H1 (cell line): ENCODE data around the gene ADNP2. TPM values are rescaled to one million over a fixed set of nuclear protein-coding genes. Genes with fewer than 3 reads are reported as not detected.

Experiments used
- CTCF ChIA-PET: fragments of 300-600 bp; sonication (Branson Sonifier 250); formaldehyde crosslinking; loops from one replicate; lab custom pipeline; 2021; ENCODE audit not compliant: partially characterized antibody; lab: Charles Lee
- POLR2A ChIA-PET: fragments of 300-600 bp; sonication (Branson Sonifier 250); formaldehyde crosslinking; loops from one replicate; lab custom pipeline; 2021; ENCODE audit warnings: inconsistent platforms; ENCODE audit not compliant: partially characterized antibody; lab: Charles Lee
- DNase-seq, 2 experiments: peaks; one replicate each; pipeline versions ENCODE4 v3.0.0 to v3.0.0-alpha.2; 2010 to 2022; ENCODE audit warnings: low spot score in 2 of 2, low read depth in 1 of 2, mixed read lengths in 1 of 2
- FAIRE-seq: peaks from 2 replicates; lab custom pipeline; 2011; peaks lifted over from hg19 to GRCh38; lab: Jason Lieb, UNC
- H2AFZ ChIP-seq: 2 replicates; pipeline ENCODE4 v1.8.1; 2012; ENCODE audit warnings: low read length, inconsistent platforms
- H2AK5ac ChIP-seq: 2 replicates; pipeline ENCODE4 v1.6.1; 2013; ENCODE audit warnings: low read depth, low read length
- H2BK120ac ChIP-seq: replicated peaks from 2 replicates; pipeline ENCODE3; 2013; ENCODE audit warnings: low read depth, low read length, inconsistent platforms
- H2BK12ac ChIP-seq: 2 replicates; pipeline ENCODE4 v1.6.1; 2013; ENCODE audit warnings: low read depth, low read length
- H2BK15ac ChIP-seq: 2 replicates; pipeline ENCODE4 v1.6.1; 2013; ENCODE audit warnings: low read length
- H2BK20ac ChIP-seq: 2 replicates; pipeline ENCODE4 v1.6.1; 2013; ENCODE audit warnings: low read length
- H2BK5ac ChIP-seq: 2 replicates; pipeline ENCODE4 v1.6.1; 2013; ENCODE audit warnings: low read depth, low read length
- H3K14ac ChIP-seq: 2 replicates; pipeline ENCODE4 v1.6.1; 2013; ENCODE audit warnings: inconsistent platforms; ENCODE audit not compliant: insufficient read length
- H3K18ac ChIP-seq: 2 replicates; pipeline ENCODE4 v1.6.1; 2013; ENCODE audit warnings: low read length; ENCODE audit errors: extremely low read depth
- H3K23ac ChIP-seq: 2 replicates; pipeline ENCODE4 v1.6.1; 2013; ENCODE audit warnings: inconsistent platforms; ENCODE audit not compliant: insufficient read length
- H3K23me2 ChIP-seq: 2 replicates; pipeline ENCODE4 v1.6.1; 2013; ENCODE audit warnings: low read depth, low read length
- H3K27ac ChIP-seq: 2 replicates; pipeline ENCODE4 v1.6.1; 2011; ENCODE audit warnings: low read depth, low read length, inconsistent platforms
- H3K27me3 ChIP-seq, 4 experiments: replicated peaks in 1 of 4; 1 replicate in 1 of 4; 2 replicates in 3 of 4; pipeline versions ENCODE4 v1.6.1 to v1.8.1; 2011 to 2013; ENCODE audit warnings: low read length in 3 of 4, mild to moderate bottlenecking in 3 of 4, inconsistent platforms in 2 of 4, mixed read lengths in 2 of 4, moderate library complexity in 1 of 4; ENCODE audit not compliant: control insufficient read depth in 3 of 4, insufficient read depth in 3 of 4; ENCODE audit errors: extremely low read depth in 1 of 4
- H3K36me3 ChIP-seq, 4 experiments: 2 replicates each; pipeline versions ENCODE4 v1.6.1 to v1.8.1; 2011 to 2013; ENCODE audit warnings: mild to moderate bottlenecking in 4 of 4, low read length in 3 of 4, moderate library complexity in 2 of 4, control low read depth in 1 of 4, inconsistent platforms in 1 of 4; ENCODE audit not compliant: insufficient read depth in 4 of 4, control insufficient read depth in 2 of 4
- H3K4ac ChIP-seq: replicated peaks from 2 replicates; pipeline ENCODE3; 2013; ENCODE audit warnings: low read length, low read depth, mixed read lengths, inconsistent platforms; ENCODE audit not compliant: insufficient read length
- H3K4me1 ChIP-seq, 4 experiments: replicated peaks in 1 of 4; 1 replicate in 1 of 4; 2 replicates in 3 of 4; pipeline versions ENCODE4 v1.6.1 to v1.8.1; 2011 to 2013; ENCODE audit warnings: low read length in 3 of 4, inconsistent platforms in 2 of 4, mixed read lengths in 1 of 4; ENCODE audit not compliant: insufficient read depth in 4 of 4, control insufficient read depth in 3 of 4
- H3K4me2 ChIP-seq, 2 experiments: 2 replicates each; pipeline versions ENCODE4 v1.6.1 to v1.8.1; 2011 to 2013; ENCODE audit warnings: low read depth in 2 of 2, low read length in 2 of 2, control low read depth in 1 of 2, inconsistent platforms in 1 of 2, mild to moderate bottlenecking in 1 of 2; ENCODE audit not compliant: insufficient read depth in 1 of 2
- H3K4me3 ChIP-seq, 4 experiments: fragments of 200-600, 300-600 bp in 1 of 4; sonication (generic), shearing (Covaris generic), sonication (Bioruptor Twin) in 1 of 4; 2 replicates each; pipeline versions ENCODE4 v1.5.1 to v1.8.1; 2011 to 2016; ENCODE audit warnings: low read length in 4 of 4, low read depth in 3 of 4, control low read depth in 2 of 4, inconsistent platforms in 2 of 4, mild to moderate bottlenecking in 2 of 4, mixed read lengths in 1 of 4, moderate library complexity in 1 of 4; ENCODE audit not compliant: insufficient read depth in 2 of 4; ENCODE audit errors: extremely low read depth in 1 of 4
- H3K56ac ChIP-seq: replicated peaks from 2 replicates; pipeline ENCODE3; 2013; ENCODE audit warnings: low read depth, mild to moderate bottlenecking, mixed read lengths, low read length, inconsistent platforms; ENCODE audit not compliant: insufficient read length
- H3K79me1 ChIP-seq: 2 replicates; pipeline ENCODE4 v1.6.1; 2013; ENCODE audit warnings: low read depth, low read length, control low read depth
- H3K79me2 ChIP-seq, 2 experiments: 2 replicates each; pipeline versions ENCODE4 v1.6.1 to v1.8.1; 2012 to 2013; ENCODE audit warnings: low read length in 2 of 2, mild to moderate bottlenecking in 2 of 2, inconsistent platforms in 1 of 2; ENCODE audit not compliant: insufficient read depth in 2 of 2, control insufficient read depth in 1 of 2
- H3K9ac ChIP-seq, 4 experiments: replicated peaks in 1 of 4; 1 replicate in 1 of 4; 2 replicates in 3 of 4; pipeline versions ENCODE4 v1.6.1 to v1.8.1; 2011 to 2013; ENCODE audit warnings: low read depth in 3 of 4, low read length in 3 of 4, control low read depth in 2 of 4, mild to moderate bottlenecking in 2 of 4, moderate library complexity in 2 of 4, inconsistent platforms in 1 of 4; ENCODE audit errors: extremely low read depth in 1 of 4
- H3K9me3 ChIP-seq, 2 experiments: 2 replicates each; pipeline versions ENCODE4 v1.6.1 to v1.8.1; 2012 to 2013; ENCODE audit warnings: mild to moderate bottlenecking in 2 of 2, moderate library complexity in 2 of 2, control low read depth in 1 of 2, inconsistent platforms in 1 of 2, low read depth in 1 of 2, low read length in 1 of 2, mixed read lengths in 1 of 2; ENCODE audit not compliant: insufficient read depth in 2 of 2
- H4K20me1 ChIP-seq, 2 experiments: replicated peaks in 1 of 2; 2 replicates each; pipeline versions ENCODE3 to v1.8.1; 2011 to 2013; ENCODE audit warnings: inconsistent platforms in 2 of 2, low read length in 2 of 2, mild to moderate bottlenecking in 1 of 2; ENCODE audit not compliant: insufficient read depth in 2 of 2, control insufficient read depth in 1 of 2
- H4K5ac ChIP-seq: 2 replicates; pipeline ENCODE4 v1.6.1; 2013; ENCODE audit warnings: low read length, low read depth, mixed read lengths, inconsistent platforms; ENCODE audit not compliant: insufficient read length
- H4K8ac ChIP-seq: 2 replicates; pipeline ENCODE4 v1.8.0; 2013; ENCODE audit warnings: mild to moderate bottlenecking, moderate library complexity, low read length, inconsistent platforms; ENCODE audit not compliant: insufficient read depth; ENCODE audit errors: extremely low read depth
- H4K91ac ChIP-seq: replicated peaks from 2 replicates; pipeline ENCODE3; 2013; ENCODE audit warnings: low read length, mixed read lengths, inconsistent platforms; ENCODE audit not compliant: insufficient read length
- BCL11A ChIP-seq, 2 experiments: IDR thresholded peaks; one replicate each; pipeline ENCODE4 v1.6.1; 2011; ENCODE audit warnings: low read depth in 2 of 2, low read length in 2 of 2, mild to moderate bottlenecking in 2 of 2
- CTBP2 ChIP-seq: IDR thresholded peaks from 2 replicates; pipeline ENCODE4 v1.7.0; 2011; ENCODE audit warnings: borderline replicate concordance, mild to moderate bottlenecking, moderate library complexity, mixed read lengths, low read length; ENCODE audit not compliant: insufficient read depth, insufficient read length
- KDM1A ChIP-seq: fragments of 200-600, 300-600 bp; sonication (generic); IDR thresholded peaks from 2 replicates; pipeline ENCODE4 v1.7.1; 2016; ENCODE audit warnings: mild to moderate bottlenecking, low read length, borderline replicate concordance
- KDM5A ChIP-seq: fragments of 200-600 bp; IDR thresholded peaks from 2 replicates; pipeline ENCODE4 v1.7.1; 2012; ENCODE audit warnings: mild to moderate bottlenecking, low read length, inconsistent platforms, mixed read lengths
- NRF1 ChIP-seq: IDR thresholded peaks from 2 replicates; pipeline ENCODE4 v1.6.1; 2011; ENCODE audit warnings: mild to moderate bottlenecking, low read depth, low read length, improper control_type of control experiment
- POLR2AphosphoS5 ChIP-seq: IDR thresholded peaks from 2 replicates; pipeline ENCODE4 v1.6.1; 2011; ENCODE audit warnings: low read depth, low read length
- POU5F1 ChIP-seq: IDR thresholded peaks from 2 replicates; pipeline ENCODE4 v1.6.1; 2011; ENCODE audit warnings: low read depth, mild to moderate bottlenecking, low read length, moderate library complexity
- SIN3A ChIP-seq, 2 experiments: IDR thresholded peaks in 1 of 2; conservative IDR thresholded peaks in 1 of 2; 2 replicates each; pipeline ENCODE4 v1.6.1; 2011 to 2012; ENCODE audit warnings: low read length in 2 of 2, improper control_type of control experiment in 1 of 2, low read depth in 1 of 2, mild to moderate bottlenecking in 1 of 2
- SIX5 ChIP-seq: IDR thresholded peaks from 2 replicates; pipeline ENCODE4 v1.6.1; 2011; ENCODE audit warnings: mild to moderate bottlenecking, low read depth, low read length
- TBP ChIP-seq: IDR thresholded peaks from 2 replicates; pipeline ENCODE4 v1.6.1; 2011; ENCODE audit warnings: low read depth, low read length, improper control_type of control experiment
- ZNF274 ChIP-seq: IDR thresholded peaks from 2 replicates; pipeline ENCODE4 v1.7.0; 2012; ENCODE audit warnings: low read length, borderline replicate concordance; ENCODE audit errors: extremely low read depth
- WGBS, 2 experiments: shearing (Covaris generic) in 1 of 2; methylation state at CpG; one replicate each; pipeline versions ENCODE4 v1.1.6 to v1.1.7; 2013 to 2015; ENCODE audit warnings: low lambda C conversion rate in 2 of 2, mixed read lengths in 2 of 2, inconsistent platforms in 1 of 2, low coverage in 1 of 2, missing lambda C conversion rate in 1 of 2; ENCODE audit not compliant: insufficient replicate concordance in 2 of 2, insufficient coverage in 1 of 2, insufficient read length in 1 of 2; ENCODE audit errors: extremely low coverage in 1 of 2, missing lambda C conversion rate in 1 of 2; 5-methylcytosine and 5-hydroxymethylcytosine counted together
- polyA plus RNA-seq, 7 experiments: library from polyadenylated mRNA; depleted of rRNA in 3 of 7; stranded (reverse) in 5 of 7; unstranded in 2 of 7; fragments of >200 nt in 5 of 7; fragments of 200-250 nt in 2 of 7; gene quantifications; 1 replicate in 5 of 7; 2 replicates in 1 of 7; 4 replicates in 1 of 7; pipeline versions ENCODE4 v1.2.1 to v1.2.3, GENCODE V29; 2011 to 2013; ENCODE audit warnings: missing spikeins in 2 of 7, mixed read lengths in 2 of 7
- total RNA-seq: library from RNA; stranded (reverse); fragmentation: NEBNext Ultra II Directional; extraction: Animal tissue kit (Norgen Biotek cat#: 25700); gene quantifications from 2 replicates; pipeline ENCODE4 v1.2.1, GENCODE V29; 2021

Gene ADNP2
- total and polyA plus RNA-seq, 2 of the 8 experiments (the other 6 are each of a cell fraction or from before 2014, with no cell fraction given): 25.1 to 61.6 TPM

DNA sequence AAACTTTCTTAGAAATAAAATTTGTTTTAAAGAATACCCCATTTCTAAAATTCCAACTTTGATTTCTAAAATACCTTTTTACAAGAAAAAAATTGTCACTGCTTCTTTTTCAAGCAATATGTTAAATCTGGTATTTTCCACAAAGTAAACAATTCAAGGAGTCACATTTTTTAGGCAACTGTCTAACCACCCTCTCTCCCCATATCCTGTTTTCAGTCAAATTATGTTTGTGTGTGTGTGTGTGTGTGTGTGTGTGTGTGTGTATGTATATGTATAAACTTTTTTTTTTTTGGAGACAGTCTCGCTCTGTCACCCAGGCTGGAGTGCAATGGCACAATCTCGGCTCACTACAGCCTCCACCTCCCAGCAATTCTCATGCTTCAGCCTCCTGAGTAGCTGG lies 59.3 kb downstream of the ADNP2 start:
- Histone ChIP-seq H3K79me2 (no peaks in the 10 kb centered on the region), H2BK15ac (no peak overlapping the region), H2AFZ (no peak overlapping the region), H3K36me3 (no peaks in the 10 kb centered on the region; a peak in 1 of 8 replicates), H4K20me1 (peaks cover 0 to 10% of the 10 kb centered on the region in 2 experiments), H3K4me2 (no peak overlapping the region), H4K8ac (no peak overlapping the region), H3K18ac (no peak overlapping the region), H2BK12ac (no peak overlapping the region), H3K27me3 (no peaks in the 10 kb centered on the region), H3K27ac (no peak overlapping the region), H3K23ac (no peak overlapping the region), H2AK5ac (no peak overlapping the region), H3K79me1 (no peaks in the 10 kb centered on the region; the same call in 1 of the 2 replicates), H3K9me3 (no peaks in the 10 kb centered on the region), H2BK20ac (no peak overlapping the region), H2BK120ac (no peak overlapping the region), H3K56ac (no peak overlapping the region), H4K91ac (no peak overlapping the region), H4K5ac (no peak overlapping the region), H3K4ac (no peak overlapping the region), H3K4me1 (no peaks in the 10 kb centered on the region), H3K14ac (no peak overlapping the region), H3K9ac (no peak overlapping the region), H3K4me3 (no peak overlapping the region), H3K23me2 (no peaks in the 10 kb centered on the region), H2BK5ac (no peak overlapping the region)
- CTCF ChIA-PET: interaction anchor here (1.0 to 10.1 kb wide), 8 partner anchors 10 to 92 kb away, joined by 3 to 124 read pairs (median 5); no protein-coding TSS in a partner anchor
- TF ChIP-seq NRF1 (no peak), KDM5A (no peak), SIX5 (no peak), POLR2AphosphoS5 (no peak), KDM1A (no peak), SIN3A (conservative IDR thresholded peaks at IDR 0.05 in 1 of 2, IDR thresholded peaks at IDR 0.05 in 1 of 2; ENCODE audit: low read depth in 1 of 2, low read length in 2 of 2) (no peak), TBP (no peak), POU5F1 (no peak), CTBP2 (no peak), ZNF274 (no peak), BCL11A (IDR thresholded peaks at IDR 0.05; ENCODE audit: low read depth in 2 of 2, low read length in 2 of 2) (no peak)
- POLR2A ChIA-PET: interaction anchor here (1.4 to 2.3 kb wide), 2 partner anchors 11 to 58 kb away, joined by 4 to 5 read pairs; no protein-coding TSS in a partner anchor
- FAIRE-seq (no peak), DNase-seq (no peak)
- WGBS, 2 experiments: 100% methylated on average over 1 of the region's 2 CpGs; no CpG with 5 or more reads in 1 of the 2 experiments
